Femur (tissue), 1 donor: Measurements from ENCODE around the gene WDR74.

Experiments
- DNase-seq: peaks from one replicate; pipeline ENCODE4 v3.0.0-alpha.2; 2017

Gene WDR74

GRCh38 chr11:62791501-62792201 lies 47.7 kb downstream of the WDR74 start, which contains the start of gene TMEM223:
TSS of gene TMEM223 (minus strand) at chr11:62792006. CDS start at chr11:62791994, 12 bp downstream.
- DNase-seq, result peak; percentile 94

- no peak for DNase-seq
Observed at GRCh38 chr11:62789576-62789975, 49.8 kb downstream of the WDR74 start.

- DNase-seq, result no peak
Observed at GRCh38 chr11:62788991-62789390, 50.4 kb downstream of the WDR74 start.

GRCh38 chr11:62787005-62787759 lies 52.2 kb downstream of the WDR74 start, which contains the start of gene TMEM179B:
TSS of gene TMEM179B (plus strand) at chr11:62787402. CDS start at chr11:62787432, 30 bp downstream.
- peak; percentile 99 for DNase-seq

GRCh38 chr11:62786318-62787004 lies 52.9 kb downstream of the WDR74 start:
- peak; percentile 93 for DNase-seq
